ENCODE measurements around the gene SIX5.
"Not testable (repeated sequence)": the region's sequence is repeated elsewhere in the genome, so short reads cannot be mapped to it uniquely, and the experiment has no call there.

The SIX5 gene

GRCh38 chr19:45768984-45769782 lies at the start of gene SIX5:
Gene SIX5 (minus strand): TSS chr19:45769252. CDS start chr19:45768844, 408 bp downstream.
- peak; percentile 96 for DNase-seq

- no peak for DNase-seq
Measured at GRCh38 chr19:45817725-45818301, 48.8 kb upstream of the SIX5 start.

- DNase-seq = peak; percentile 92
Measured at GRCh38 chr19:45817010-45817724, 48.1 kb upstream of the SIX5 start.

GRCh38 chr19:45816236-45817009 lies 47.4 kb upstream of the SIX5 start:
- no peak for DNase-seq

- no peak for DNase-seq
Measured at GRCh38 chr19:45815481-45816216, 46.6 kb upstream of the SIX5 start.

GRCh38 chr19:45814851-45815480 lies 45.9 kb upstream of the SIX5 start, which contains the start of gene RSPH6A:
Gene RSPH6A (minus strand): TSS chr19:45815308. CDS start chr19:45815176, 132 bp downstream.
- no peak for DNase-seq

GRCh38 chr19:45814166-45814780 lies 45.2 kb upstream of the SIX5 start:
- no peak for DNase-seq

GRCh38 chr19:45812297-45812696 lies 43.2 kb upstream of the SIX5 start:
- no peak for DNase-seq

- DNase-seq = peak; percentile 88
Measured at GRCh38 chr19:45809643-45810159, 40.6 kb upstream of the SIX5 start.

GRCh38 chr19:45805719-45806118 lies 36.7 kb upstream of the SIX5 start:
- DNase-seq = no peak

GRCh38 chr19:45804959-45805230 lies 35.8 kb upstream of the SIX5 start:
- DNase-seq = no peak

- no peak for DNase-seq
Measured at GRCh38 chr19:45804140-45804958, 35.3 kb upstream of the SIX5 start.

- no peak for DNase-seq
Measured at GRCh38 chr19:45801603-45802175, 32.6 kb upstream of the SIX5 start.

GRCh38 chr19:45800070-45800553 lies 31.1 kb upstream of the SIX5 start:
- DNase-seq = no peak

- not testable (repeated sequence) for DNase-seq
Measured at GRCh38 chr19:45799541-45799940, 30.5 kb upstream of the SIX5 start.

- DNase-seq = peak; percentile 49
Measured at GRCh38 chr19:45798995-45799517, 30.0 kb upstream of the SIX5 start.

- no peak for DNase-seq
Measured at GRCh38 chr19:45794627-45795026, 25.6 kb upstream of the SIX5 start.

GRCh38 chr19:45793876-45794275 lies 24.8 kb upstream of the SIX5 start:
- DNase-seq = no peak

- DNase-seq = no peak
Measured at GRCh38 chr19:45793178-45793564, 24.1 kb upstream of the SIX5 start.

Measured in RPMI8226 (cell line).